GM18951 (cell line): ENCODE measurements around the gene SH3D19.
"Not testable (repeated sequence)": the region's sequence is repeated elsewhere in the genome, so short reads cannot be mapped to it uniquely, and the experiment has no call there.

ENCODE experiments used
- POLR2A ChIP-seq: IDR thresholded peaks from 4 replicates; pipeline ENCODE4 v1.6.1; 2011; ENCODE audit warnings: mild to moderate bottlenecking; ENCODE audit not compliant: insufficient read length, insufficient read depth; ENCODE audit errors: extremely low read depth
- in situ Hi-C: fragments of 300-500 bp; cut with MboI; formaldehyde crosslinking; loops from one replicate; pipeline ENCODE4 v1.12.0; 2022; ENCODE audit warnings: low sequenced_read_pairs, mixed read lengths, inconsistent platforms; ENCODE audit not compliant: unreplicated experiment

SH3D19 gene

DNA sequence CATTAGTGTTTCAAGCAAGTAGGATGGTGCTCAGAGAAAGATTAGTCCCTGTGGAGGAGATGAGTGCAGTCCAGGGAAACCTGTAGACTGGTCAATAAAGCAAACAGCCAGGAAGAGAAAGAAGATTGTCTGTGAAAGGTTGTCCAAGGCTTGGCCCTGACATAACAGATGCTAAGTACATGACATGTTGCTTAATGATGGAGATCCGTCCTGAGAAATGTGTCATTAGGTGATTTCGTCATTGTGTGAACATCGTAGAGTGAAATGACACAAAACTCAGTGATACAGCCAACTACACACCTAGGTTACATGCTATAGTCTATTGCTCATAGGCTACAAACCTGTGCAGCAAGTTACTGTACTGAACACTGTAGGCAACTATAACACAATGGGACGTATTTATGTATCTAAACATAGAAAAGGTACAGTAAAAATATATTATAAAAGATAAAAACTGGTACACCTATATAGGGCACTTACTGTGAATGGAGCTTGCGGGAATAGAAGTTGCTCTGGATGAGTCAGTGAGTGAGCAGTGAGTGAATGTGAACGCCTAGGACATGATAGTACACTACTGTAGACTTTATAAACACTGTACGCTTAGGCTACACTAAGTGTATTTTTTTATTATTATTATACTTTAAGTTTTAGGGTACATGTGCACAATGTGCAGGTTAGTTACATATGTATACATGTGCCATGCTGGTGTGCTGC lies 57.4 kb downstream of the SH3D19 start:
- TF ChIP-seq POLR2A = no peak
- in situ Hi-C loops = no loop called here

DNA sequence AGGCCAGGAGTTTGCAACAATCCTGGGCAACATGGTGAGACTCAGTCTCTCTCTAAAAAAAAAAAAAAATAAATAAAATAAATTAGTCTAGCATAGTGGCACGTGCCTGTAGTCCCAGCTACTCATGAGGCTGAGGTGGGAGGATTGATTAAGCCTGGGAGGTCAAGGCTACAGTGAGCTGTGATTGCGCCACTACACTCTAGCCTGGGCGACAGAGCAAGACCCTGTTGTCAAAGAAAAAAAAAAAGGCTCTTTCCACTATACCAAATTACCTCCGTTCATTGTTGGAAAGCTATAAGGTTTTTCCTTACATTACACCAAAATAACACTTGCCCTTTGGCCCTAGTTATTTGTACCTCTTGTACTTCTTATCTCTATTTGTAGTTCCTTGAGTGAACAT lies 58.3 kb downstream of the SH3D19 start:
- in situ Hi-C loops = no loop called here
- no peak for TF ChIP-seq POLR2A

- in situ Hi-C loops = no loop called here
These were observed 58.9 kb downstream of the SH3D19 start for GRCh38 chr4:151266497-151266896.

DNA sequence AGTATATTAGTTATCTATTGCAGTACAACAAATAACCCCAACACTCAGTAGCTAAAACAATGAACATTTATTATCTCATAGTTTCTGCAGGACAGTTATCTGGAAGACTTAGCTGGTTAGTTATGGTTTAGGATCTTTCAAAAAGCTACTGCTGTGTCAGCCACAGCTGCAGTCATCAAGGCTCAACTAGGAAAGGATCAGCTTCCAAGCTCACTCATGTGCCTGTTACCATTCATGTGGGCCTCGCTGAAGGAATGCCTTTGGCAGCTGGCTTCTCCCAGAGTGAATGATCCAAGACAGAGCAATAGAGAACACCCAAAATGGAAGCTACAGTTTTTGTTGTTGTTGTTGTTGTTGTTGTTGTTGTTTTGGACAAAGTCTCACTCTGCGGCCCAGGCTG lies 62.0 kb downstream of the SH3D19 start:
- TF ChIP-seq POLR2A = no peak
- in situ Hi-C loops = no loop called here

More at GRCh38 chr4:151266497-151266896, 58.9 kb downstream of the SH3D19 start:
- no peak for TF ChIP-seq POLR2A

- no peak for TF ChIP-seq POLR2A
- in situ Hi-C loops = no loop called here
These were observed 64.9 kb downstream of the SH3D19 start for GRCh38 chr4:151260526-151260925.

GRCh38 chr4:151259752-151260151 lies 65.7 kb downstream of the SH3D19 start:
- in situ Hi-C loops = no loop called here
- TF ChIP-seq POLR2A = no peak

DNA sequence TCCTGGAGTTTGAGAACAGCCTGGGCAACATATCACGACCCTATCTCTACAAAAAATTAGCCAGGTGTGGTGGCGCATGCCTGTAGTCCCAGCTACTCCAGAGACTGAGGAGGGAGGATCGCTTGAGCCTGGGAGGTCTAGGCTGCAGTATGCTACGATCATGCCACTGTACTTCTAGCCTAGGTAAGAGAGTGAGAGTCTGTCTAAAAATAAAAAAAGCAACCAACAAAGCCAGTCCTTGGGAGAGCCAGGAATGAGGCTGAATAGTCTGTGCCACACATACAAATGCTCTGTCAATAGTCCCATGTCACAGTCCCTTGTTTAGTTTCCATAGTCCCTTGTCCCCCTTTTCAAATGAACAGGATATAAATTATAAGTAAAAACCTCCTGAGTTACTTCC lies 67.7 kb downstream of the SH3D19 start:
- in situ Hi-C loops = no loop called here
- no peak for TF ChIP-seq POLR2A

DNA sequence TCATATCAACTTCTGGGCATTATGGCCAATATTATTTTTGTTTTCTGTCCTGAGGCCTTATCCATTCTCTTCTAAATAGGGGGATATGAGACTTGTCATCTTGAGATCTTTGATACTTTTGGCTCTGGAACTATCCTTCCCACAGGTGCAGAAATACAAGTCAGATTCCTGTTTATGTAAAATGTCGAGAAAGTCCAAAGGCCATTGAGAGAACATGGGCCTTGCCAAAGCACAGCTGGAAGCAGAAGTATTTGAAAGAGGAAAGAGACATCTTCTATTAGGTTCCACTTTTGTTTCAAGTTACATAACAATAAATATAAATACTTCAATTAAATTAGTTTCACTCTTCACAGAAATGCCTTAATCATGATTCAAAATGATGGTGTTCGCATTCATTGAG lies 69.3 kb downstream of the SH3D19 start:
- in situ Hi-C loops = no loop called here
- TF ChIP-seq POLR2A = no peak

DNA sequence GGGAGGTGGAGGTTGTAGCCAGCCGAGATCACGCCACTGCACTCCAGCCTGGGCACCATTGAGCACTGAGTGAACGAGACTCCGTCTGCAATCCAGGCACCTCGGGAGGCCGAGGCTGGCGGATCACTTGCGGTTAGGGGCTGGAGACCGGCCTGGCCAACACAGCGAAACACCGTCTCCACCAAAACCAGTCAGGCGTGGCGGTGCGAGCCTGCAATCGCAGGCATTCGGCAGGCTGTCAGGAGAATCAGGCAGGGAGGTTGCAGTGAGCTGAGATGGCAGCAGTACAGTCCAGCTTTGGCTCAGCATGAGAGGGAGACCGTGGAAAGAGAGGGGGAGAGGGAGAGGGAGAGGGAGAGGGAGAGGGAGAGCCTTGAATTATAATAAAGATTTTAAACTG lies 69.7 kb downstream of the SH3D19 start:
- in situ Hi-C loops = not testable (repeated sequence)

DNA sequence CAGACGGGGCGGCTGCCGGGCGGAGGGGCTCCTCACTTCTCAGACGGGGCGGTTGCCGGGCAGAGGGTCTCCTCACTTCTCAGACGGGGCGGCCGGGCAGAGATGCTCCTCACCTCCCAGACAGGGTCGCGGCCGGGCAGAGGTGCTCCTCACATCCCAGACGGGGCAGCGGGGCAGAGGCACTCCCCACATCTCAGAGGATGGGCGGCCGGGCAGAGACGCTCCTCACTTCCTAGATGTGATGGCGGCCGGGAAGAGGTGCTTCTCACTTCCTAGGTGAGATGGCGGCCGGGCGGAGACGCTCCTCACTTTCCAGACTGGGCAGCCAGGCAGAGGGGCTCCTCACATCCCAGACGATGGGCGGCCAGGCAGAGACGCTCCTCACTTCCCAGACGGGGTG lies 70.2 kb downstream of the SH3D19 start:
- in situ Hi-C loops = not testable (repeated sequence)

GRCh38 chr4:151251603-151252304 lies 73.7 kb downstream of the SH3D19 start:
- TF ChIP-seq POLR2A = no peak
- in situ Hi-C loops = no loop called here

GRCh38 chr4:151250706-151251105 lies 74.7 kb downstream of the SH3D19 start:
- no peak for TF ChIP-seq POLR2A
- in situ Hi-C loops = no loop called here

- in situ Hi-C loops = no loop called here
- TF ChIP-seq POLR2A = no peak
These were observed 76.9 kb downstream of the SH3D19 start for GRCh38 chr4:151248519-151248918.

GRCh38 chr4:151247395-151247794 lies 78.0 kb downstream of the SH3D19 start:
- TF ChIP-seq POLR2A = no peak
- in situ Hi-C loops = no loop called here
